GM12872 (cell line): ENCODE data around the gene SPATA9.

Source experiments
- TF ChIP-seq, protein P1 (sequence below): IDR thresholded peaks from 3 replicates; pipeline ENCODE4 v1.5.1; 2011; ENCODE audit warnings: low read depth, mild to moderate bottlenecking, low read length, moderate library complexity; ENCODE audit not compliant: insufficient read depth

Gene SPATA9

DNA sequence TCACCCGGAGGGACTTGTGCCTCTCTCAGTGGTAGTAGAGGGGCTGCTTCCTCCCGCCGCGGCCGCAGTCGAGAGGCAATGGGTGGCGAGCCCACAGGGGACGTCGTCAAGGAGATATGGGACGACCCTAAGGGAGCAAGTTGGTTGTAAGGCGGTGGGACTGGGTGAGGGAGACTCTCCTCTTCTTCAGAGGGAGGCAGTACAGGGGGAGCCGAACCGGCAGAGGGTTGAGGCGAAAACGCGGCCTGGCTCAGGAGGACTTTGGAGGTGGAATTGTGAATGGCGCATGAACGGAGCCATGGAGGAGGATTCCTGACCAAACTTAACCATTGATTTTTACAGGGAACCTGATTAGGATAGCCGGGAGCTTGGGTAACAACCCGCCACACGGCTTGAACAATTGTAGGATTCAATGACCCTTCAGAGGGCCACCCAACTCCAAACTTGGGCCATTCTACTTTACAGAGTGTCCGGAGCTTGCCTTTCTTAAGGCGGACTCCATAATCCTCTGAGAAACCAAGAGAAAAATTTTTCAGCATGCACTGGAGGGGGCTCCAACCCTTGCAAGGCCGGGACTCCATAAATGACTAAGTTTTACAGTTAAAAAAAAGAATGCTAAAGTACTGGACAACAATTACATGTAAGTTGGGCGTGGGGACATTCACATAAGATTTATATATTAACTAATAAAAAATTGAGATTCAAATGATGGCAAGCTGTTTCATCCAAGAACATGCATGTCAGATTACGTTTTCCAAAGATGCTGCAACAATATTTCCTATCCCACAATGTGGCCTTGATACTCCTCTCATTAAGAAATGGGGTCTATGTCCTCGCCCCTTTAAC is 28.9 kb upstream of the SPATA9 start:
- TF ChIP-seq, protein P1, sequence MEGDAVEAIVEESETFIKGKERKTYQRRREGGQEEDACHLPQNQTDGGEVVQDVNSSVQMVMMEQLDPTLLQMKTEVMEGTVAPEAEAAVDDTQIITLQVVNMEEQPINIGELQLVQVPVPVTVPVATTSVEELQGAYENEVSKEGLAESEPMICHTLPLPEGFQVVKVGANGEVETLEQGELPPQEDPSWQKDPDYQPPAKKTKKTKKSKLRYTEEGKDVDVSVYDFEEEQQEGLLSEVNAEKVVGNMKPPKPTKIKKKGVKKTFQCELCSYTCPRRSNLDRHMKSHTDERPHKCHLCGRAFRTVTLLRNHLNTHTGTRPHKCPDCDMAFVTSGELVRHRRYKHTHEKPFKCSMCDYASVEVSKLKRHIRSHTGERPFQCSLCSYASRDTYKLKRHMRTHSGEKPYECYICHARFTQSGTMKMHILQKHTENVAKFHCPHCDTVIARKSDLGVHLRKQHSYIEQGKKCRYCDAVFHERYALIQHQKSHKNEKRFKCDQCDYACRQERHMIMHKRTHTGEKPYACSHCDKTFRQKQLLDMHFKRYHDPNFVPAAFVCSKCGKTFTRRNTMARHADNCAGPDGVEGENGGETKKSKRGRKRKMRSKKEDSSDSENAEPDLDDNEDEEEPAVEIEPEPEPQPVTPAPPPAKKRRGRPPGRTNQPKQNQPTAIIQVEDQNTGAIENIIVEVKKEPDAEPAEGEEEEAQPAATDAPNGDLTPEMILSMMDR = no peak

DNA sequence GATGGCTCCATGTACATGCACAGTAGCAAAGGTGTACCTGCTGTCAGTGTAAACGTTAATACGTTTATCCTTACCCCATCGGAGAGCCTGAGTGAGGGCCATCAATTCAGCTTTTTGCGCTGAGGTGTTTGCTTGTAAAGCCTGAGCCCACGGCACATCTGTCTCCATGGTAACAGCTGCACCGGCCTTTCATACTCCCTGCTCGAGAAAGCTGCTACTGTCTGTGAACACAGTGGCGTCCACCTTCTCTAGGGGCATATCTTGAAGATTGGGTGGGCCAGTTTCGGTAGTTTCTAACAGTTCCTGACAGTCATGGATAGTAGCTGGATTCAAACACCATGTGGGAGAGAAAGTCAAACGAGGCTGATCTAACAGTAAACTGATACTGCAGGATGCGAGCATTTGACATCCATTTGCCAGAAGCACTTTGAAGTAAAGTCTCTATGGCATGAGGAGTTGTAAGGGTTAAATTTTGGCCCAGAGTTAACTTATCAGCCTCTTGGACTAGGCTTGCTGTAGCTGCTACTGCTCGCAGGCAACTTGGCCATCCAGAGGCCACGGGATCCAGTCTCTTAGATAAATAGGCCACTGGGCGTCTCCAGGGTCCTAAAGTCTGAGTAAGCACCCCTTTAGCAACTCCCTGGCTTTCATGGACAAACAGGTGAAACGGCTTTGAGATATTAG is 27.3 kb upstream of the SPATA9 start:
- TF ChIP-seq, protein P1 = no peak

DNA sequence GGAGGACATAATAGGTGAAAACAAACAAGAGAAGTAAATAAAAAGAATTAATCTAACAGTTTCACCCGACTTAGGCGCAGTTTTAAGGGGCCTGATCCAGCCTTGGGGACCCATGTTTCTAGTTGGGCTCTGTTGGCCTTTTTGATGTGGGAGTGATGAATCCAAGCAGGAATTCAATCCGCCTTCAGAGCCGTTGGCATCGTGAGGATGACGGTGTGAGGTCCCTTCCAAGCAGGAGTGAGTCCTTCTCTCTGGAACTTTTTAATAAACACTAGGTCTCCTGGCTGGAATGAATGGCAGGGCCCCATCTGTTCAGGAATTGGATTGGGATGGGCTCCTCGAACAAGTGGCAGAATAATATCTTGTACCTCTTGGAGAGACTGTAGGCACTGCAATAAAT is 26.1 kb upstream of the SPATA9 start:
- TF ChIP-seq, protein P1 = no peak

DNA sequence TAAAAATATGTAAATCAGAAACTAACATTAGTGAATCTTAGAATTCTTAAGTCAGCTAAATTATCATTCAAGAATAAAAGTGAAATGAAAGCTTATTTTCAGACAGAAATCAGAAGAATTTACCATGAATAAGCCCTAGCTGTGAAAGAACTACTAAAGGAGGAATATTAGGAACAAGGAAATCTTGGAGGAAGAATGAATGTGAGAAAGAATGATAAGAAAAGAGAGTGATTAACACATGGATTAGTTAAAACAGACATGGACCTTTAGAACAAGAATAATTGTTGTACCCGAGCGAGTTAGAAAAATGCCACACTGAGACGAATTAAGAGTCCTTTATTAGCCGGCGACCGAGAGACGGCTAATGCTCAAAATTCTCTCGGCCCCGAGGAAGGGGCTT is 24.3 kb upstream of the SPATA9 start:
- TF ChIP-seq, protein P1 = no peak

DNA sequence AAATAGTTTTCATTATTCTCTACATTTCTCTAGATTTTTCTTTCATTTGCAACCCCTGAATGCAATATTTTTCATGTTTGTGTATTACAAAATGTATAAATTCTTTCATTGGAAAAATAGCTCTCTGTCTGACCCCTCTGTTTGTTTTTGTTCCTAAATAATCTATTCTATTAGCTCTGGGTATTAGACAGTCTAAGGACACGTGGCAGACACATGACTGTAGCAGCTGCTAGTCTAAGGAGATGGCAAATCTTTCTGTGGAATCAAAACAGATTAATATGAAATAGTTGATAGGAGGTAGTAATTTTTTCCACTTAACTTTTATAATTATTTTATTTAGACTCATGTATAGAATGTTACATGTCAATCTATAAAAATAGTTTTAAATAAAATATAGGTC is 21.4 kb upstream of the SPATA9 start:
- TF ChIP-seq, protein P1 = no peak

DNA sequence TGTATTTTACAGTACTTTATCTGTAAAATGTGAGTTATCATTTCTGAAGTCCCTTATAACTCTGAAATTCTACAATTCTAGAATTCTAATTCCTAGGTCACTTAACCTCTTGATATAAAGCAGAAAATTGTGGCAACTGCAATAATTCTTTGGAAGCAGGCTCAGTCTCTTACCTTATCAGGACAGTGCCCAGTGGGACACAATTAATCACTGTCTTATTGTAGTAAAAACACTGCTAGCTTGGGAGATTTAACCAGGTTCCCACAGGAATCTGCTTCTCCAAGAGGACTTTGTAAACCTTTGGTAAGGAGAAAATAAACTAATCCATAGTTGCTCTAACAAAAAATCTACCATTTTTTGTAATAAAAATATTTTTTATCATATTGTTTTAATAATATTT is 18.3 kb upstream of the SPATA9 start:
- TF ChIP-seq, protein P1 = no peak

DNA sequence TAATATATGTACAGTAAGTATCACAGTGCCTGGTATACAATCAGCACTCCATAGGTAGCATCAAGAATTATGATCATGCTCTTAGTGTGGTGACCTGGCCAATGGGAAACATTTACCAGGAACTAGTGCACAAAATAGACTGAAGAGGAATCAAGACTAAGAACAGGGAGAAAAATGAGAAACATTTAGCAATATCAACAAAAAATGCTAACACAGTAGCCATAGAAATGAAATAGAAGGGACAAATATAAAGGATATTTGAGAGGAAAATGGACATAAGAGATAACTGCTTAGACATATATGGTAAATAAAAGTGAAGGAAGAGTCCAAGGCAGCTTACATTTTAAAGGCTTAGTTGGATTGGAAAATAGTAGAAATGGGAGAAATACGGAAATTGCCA is 16.5 kb upstream of the SPATA9 start:
- TF ChIP-seq, protein P1 = no peak
